ENCODE measurements around the gene BSN. TPM values are rescaled to one million over a fixed set of nuclear protein-coding genes. Genes with fewer than 3 reads are reported as not detected.

BSN gene
- under 0.01 TPM in 2 replicates for total RNA-seq (2014; rRNA removed; shearing (Covaris generic))
- 0.03 and 0.08 TPM in 2 replicates for polyA plus RNA-seq (2016; fragmentation: Nextera tagmentation; extraction: Ambion mirVana)

GRCh38 chr3:49553692-49554632 is at the start of gene BSN:
Gene BSN, plus strand, starts transcription at chr3:49554477. Its CDS starts 126 bp downstream, at chr3:49554603.
- H4K20me1 ChIP-seq (ENCODE audit: insufficient read depth) = no peaks in the 10 kb centered on the region
- in situ Hi-C loops (cut with MboI) = no loop called here
- no peaks in the 10 kb centered on the region for H3F3A ChIP-seq (ENCODE audit: insufficient read depth)
- H3K9me2 ChIP-seq (ENCODE audit: insufficient read depth) = no peaks in the 10 kb centered on the region
- peak within 1 kb of the TSS; percentile 71 for H3K4me2 ChIP-seq (ENCODE audit: unreplicated experiment)
- 0 out of 2 replicates have a peak, but pooled peaks cover 8% of the 10 kb centered on the region for H3K4me1 ChIP-seq (ENCODE audit: insufficient read depth)
- peaks cover 17% of the 10 kb centered on the region for H3K27me3 ChIP-seq (replicated peaks; ENCODE audit: insufficient read depth)
- H3K9me3 ChIP-seq (ENCODE audit: low read depth) = no peaks in the 10 kb centered on the region
- peak; percentile 93 for DNase-seq
- no peaks in the 10 kb centered on the region for H3K36me3 ChIP-seq (ENCODE audit: low read depth)
- H3K79me2 ChIP-seq (ENCODE audit: insufficient read depth) = no peaks in the 10 kb centered on the region
- no peak within 1 kb of the TSS for H3K27ac ChIP-seq
- peak within 1 kb of the TSS; percentile 67 for H3K9ac ChIP-seq
- H2AFZ ChIP-seq = peak within 1 kb of the TSS; percentile 90
- peak within 1 kb of the TSS; percentile 73 for H3K4me3 ChIP-seq
- TF ChIP-seq EZH2phosphoT487 (IDR thresholded peaks at IDR 0.05; ENCODE audit: insufficient read depth, low read depth) (no peak), EZH2 (IDR thresholded peaks at IDR 0.05; ENCODE audit: insufficient read depth, poor library complexity, severe bottlenecking) (no peak)
- 6% methylated on average over 33 to 51 of the region's 76 CpGs for WGBS, 2 experiments (ENCODE audit: low coverage in 1 of 2, low lambda C conversion rate in 2 of 2, missing lambda C conversion rate in 2 of 2)

- TF ChIP-seq EZH2 (IDR thresholded peaks at IDR 0.05; ENCODE audit: insufficient read depth, poor library complexity, severe bottlenecking) (no peak), EZH2phosphoT487 (IDR thresholded peaks at IDR 0.05; ENCODE audit: insufficient read depth, low read depth) (no peak)
- Histone ChIP-seq H3K36me3 (ENCODE audit: low read depth) (peaks cover 4% of the 10 kb centered on the region; the same call in 1 of the 2 replicates), H3K9me2 (ENCODE audit: insufficient read depth) (no peaks in the 10 kb centered on the region), H3K79me2 (ENCODE audit: insufficient read depth) (peaks cover 30% of the 10 kb centered on the region), H3K27ac (no peak overlapping the region), H4K20me1 (ENCODE audit: insufficient read depth) (no peaks in the 10 kb centered on the region), H3F3A (ENCODE audit: insufficient read depth) (peaks cover 4% of the 10 kb centered on the region), H2AFZ (no peak overlapping the region), H3K4me2 (ENCODE audit: unreplicated experiment) (no peak overlapping the region), H3K4me1 (ENCODE audit: insufficient read depth) (0 out of 2 replicates have a peak, but pooled peaks cover under 1% of the 10 kb centered on the region), H3K4me3 (no peak overlapping the region), H3K9me3 (ENCODE audit: low read depth) (no peaks in the 10 kb centered on the region), H3K9ac (no peak overlapping the region), H3K27me3 (replicated peaks; ENCODE audit: insufficient read depth) (no peaks in the 10 kb centered on the region)
- 53 to 57% methylated on average over 3 of the region's 3 CpGs for WGBS, 2 experiments (ENCODE audit: low coverage in 1 of 2, low lambda C conversion rate in 2 of 2, missing lambda C conversion rate in 2 of 2)
- in situ Hi-C loops (cut with MboI) = no loop called here
- DNase-seq = no peak
These were observed 47.4 kb upstream of the BSN start for GRCh38 chr3:49506906-49507305.

DNA sequence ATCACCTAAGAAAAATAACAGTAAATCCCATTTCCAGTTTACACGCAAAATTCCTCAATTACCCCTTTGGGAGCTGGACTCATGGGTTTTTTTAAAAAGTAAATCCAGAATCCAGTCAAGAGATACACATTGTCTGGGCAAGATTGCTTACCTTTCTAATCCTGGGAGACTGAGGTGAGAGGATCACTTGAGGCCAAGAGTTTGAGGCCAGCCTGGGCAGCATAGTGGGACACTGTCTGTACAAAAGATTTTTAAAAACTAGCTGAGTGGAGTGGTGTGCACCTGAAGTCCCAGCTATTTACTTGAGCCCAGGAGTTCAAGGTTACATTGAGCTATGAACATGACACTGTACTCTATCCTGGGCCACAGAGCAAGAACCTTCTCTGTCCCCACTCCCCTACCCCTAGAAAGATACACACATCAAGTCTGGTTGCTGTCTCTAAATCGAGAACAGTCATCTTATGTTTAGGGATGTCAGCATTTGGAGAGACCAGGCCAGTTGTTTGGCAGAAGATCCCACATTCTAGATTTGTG is 45.2 kb upstream of the BSN start:
- H3K9me3 ChIP-seq (ENCODE audit: low read depth) = no peaks in the 10 kb centered on the region

DNA sequence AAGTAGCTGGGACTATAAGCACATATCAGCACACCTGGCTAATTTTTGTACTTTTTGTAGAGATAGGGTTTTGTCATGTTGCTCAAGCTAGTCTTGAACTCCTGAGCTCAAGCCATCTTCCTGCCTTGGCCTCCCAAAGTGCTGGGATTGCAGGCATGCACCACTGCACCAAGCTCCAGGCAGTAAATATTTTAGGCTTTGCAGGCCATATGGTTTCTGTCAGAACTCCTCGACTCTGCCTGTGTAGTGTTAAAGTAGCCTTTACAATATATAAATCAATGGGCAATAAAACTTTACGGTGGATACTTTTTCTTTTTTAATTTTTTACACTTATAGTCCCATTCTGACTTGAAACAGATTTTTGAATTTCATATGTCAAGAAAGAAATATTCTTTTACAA is 42.6 kb upstream of the BSN start:
- 38 to 51% methylated on average over 2 of the region's 2 CpGs for WGBS, 2 experiments (ENCODE audit: low coverage in 1 of 2, low lambda C conversion rate in 2 of 2, missing lambda C conversion rate in 2 of 2)
- in situ Hi-C loops (cut with MboI) = no loop called here
- Histone ChIP-seq H2AFZ (no peak overlapping the region), H3K9ac (no peak overlapping the region), H3F3A (ENCODE audit: insufficient read depth) (no peaks in the 10 kb centered on the region), H3K9me3 (ENCODE audit: low read depth) (no peaks in the 10 kb centered on the region), H3K4me2 (ENCODE audit: unreplicated experiment) (no peak overlapping the region), H3K4me1 (ENCODE audit: insufficient read depth) (no peaks in the 10 kb centered on the region), H3K79me2 (ENCODE audit: insufficient read depth) (peaks cover under 1% of the 10 kb centered on the region), H3K27ac (no peak overlapping the region), H3K27me3 (replicated peaks; ENCODE audit: insufficient read depth) (no peaks in the 10 kb centered on the region), H3K4me3 (no peak overlapping the region), H3K36me3 (ENCODE audit: low read depth) (peaks cover 4% of the 10 kb centered on the region; the same call in 1 of the 2 replicates), H4K20me1 (ENCODE audit: insufficient read depth) (no peaks in the 10 kb centered on the region), H3K9me2 (ENCODE audit: insufficient read depth) (no peaks in the 10 kb centered on the region)
- DNase-seq = no peak
- TF ChIP-seq EZH2phosphoT487 (IDR thresholded peaks at IDR 0.05; ENCODE audit: insufficient read depth, low read depth) = no peak
- no peak for TF ChIP-seq EZH2 (IDR thresholded peaks at IDR 0.05; ENCODE audit: insufficient read depth, poor library complexity, severe bottlenecking)

More for the DNA sequence above, 45.2 kb upstream of the BSN start:
- H3K4me1 ChIP-seq (ENCODE audit: insufficient read depth) = no peaks in the 10 kb centered on the region
- H3K9ac ChIP-seq = no peak overlapping the region
- no peaks in the 10 kb centered on the region for H3F3A ChIP-seq (ENCODE audit: insufficient read depth)
- no peak overlapping the region for H3K27ac ChIP-seq
- TF ChIP-seq EZH2phosphoT487 (IDR thresholded peaks at IDR 0.05; ENCODE audit: insufficient read depth, low read depth) (no peak), EZH2 (IDR thresholded peaks at IDR 0.05; ENCODE audit: insufficient read depth, poor library complexity, severe bottlenecking) (no peak)
- no peaks in the 10 kb centered on the region for H3K27me3 ChIP-seq (replicated peaks; ENCODE audit: insufficient read depth)
- H3K9me2 ChIP-seq (ENCODE audit: insufficient read depth) = no peaks in the 10 kb centered on the region
- 18 to 25% methylated on average over 2 of the region's 2 CpGs for WGBS, 2 experiments (ENCODE audit: low coverage in 1 of 2, low lambda C conversion rate in 2 of 2, missing lambda C conversion rate in 2 of 2)
- H3K4me2 ChIP-seq (ENCODE audit: unreplicated experiment) = no peak overlapping the region
- no peak overlapping the region for H2AFZ ChIP-seq
- H3K4me3 ChIP-seq = no peak overlapping the region
- in situ Hi-C loops (cut with MboI) = no loop called here
- no peaks in the 10 kb centered on the region for H4K20me1 ChIP-seq (ENCODE audit: insufficient read depth)
- no peak for DNase-seq
- H3K79me2 ChIP-seq (ENCODE audit: insufficient read depth) = peaks cover 15% of the 10 kb centered on the region
- peaks cover 4% of the 10 kb centered on the region; the same call in 1 of the 2 replicates for H3K36me3 ChIP-seq (ENCODE audit: low read depth)
